ENCODE data around the gene RAD9A. TPM values are rescaled to one million over a fixed set of nuclear protein-coding genes. Genes with fewer than 3 reads are reported as not detected.

RAD9A gene
- total and polyA plus RNA-seq, 9 of the 15 experiments (the other 6 are each of a cell fraction or from before 2014, with no cell fraction given), result 1.4 to 41.2 (median 16.1) TPM

- TF ChIP-seq, protein P1, sequence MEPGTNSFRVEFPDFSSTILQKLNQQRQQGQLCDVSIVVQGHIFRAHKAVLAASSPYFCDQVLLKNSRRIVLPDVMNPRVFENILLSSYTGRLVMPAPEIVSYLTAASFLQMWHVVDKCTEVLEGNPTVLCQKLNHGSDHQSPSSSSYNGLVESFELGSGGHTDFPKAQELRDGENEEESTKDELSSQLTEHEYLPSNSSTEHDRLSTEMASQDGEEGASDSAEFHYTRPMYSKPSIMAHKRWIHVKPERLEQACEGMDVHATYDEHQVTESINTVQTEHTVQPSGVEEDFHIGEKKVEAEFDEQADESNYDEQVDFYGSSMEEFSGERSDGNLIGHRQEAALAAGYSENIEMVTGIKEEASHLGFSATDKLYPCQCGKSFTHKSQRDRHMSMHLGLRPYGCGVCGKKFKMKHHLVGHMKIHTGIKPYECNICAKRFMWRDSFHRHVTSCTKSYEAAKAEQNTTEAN (CRISPR knock-in tag; IDR thresholded peaks at IDR 0.05), result no peak
- no peak for TF ChIP-seq U2AF1 (optimal IDR thresholded peaks at IDR 0.05; ENCODE audit: low read depth, low read length)
- no peak for TF ChIP-seq STAT5B (CRISPR knock-in tag; IDR thresholded peaks at IDR 0.05)
- TF ChIP-seq ZZZ3 (IDR thresholded peaks at IDR 0.05), result no peak
- TF ChIP-seq FOXK1 (CRISPR knock-in tag; IDR thresholded peaks at IDR 0.05; ENCODE audit: borderline replicate concordance), result no peak
- TF ChIP-seq PREB (CRISPR knock-in tag; IDR thresholded peaks at IDR 0.05), result no peak
- peak; percentile 51; the same call in 1 of the 2 replicates for TF ChIP-seq SMAD4 (CRISPR knock-in tag; conservative IDR thresholded peaks at IDR 0.05)
- no peak for TF ChIP-seq HLTF (IDR thresholded peaks at IDR 0.05)
- no peak for TF ChIP-seq ZNF589 (CRISPR knock-in tag; IDR thresholded peaks at IDR 0.05; ENCODE audit: low read depth)
- TF ChIP-seq ZBTB17 (CRISPR knock-in tag; IDR thresholded peaks at IDR 0.05), result no peak
- no peak for TF ChIP-seq GABPB2 (CRISPR knock-in tag; conservative IDR thresholded peaks at IDR 0.05)
- TF ChIP-seq ZNF384 (IDR thresholded peaks at IDR 0.05; ENCODE audit: low read depth, low read length), result 0 out of 2 replicates have a peak, but pooled peaks have one; percentile 31
- no peak for TF ChIP-seq NR2C2 (CRISPR knock-in tag; IDR thresholded peaks at IDR 0.05)
- TF ChIP-seq NR2C2 (tag; IDR thresholded peaks at IDR 0.05), result 0 out of 2 replicates have a peak, but pooled peaks have one; percentile 31
- TF ChIP-seq, protein P2, sequence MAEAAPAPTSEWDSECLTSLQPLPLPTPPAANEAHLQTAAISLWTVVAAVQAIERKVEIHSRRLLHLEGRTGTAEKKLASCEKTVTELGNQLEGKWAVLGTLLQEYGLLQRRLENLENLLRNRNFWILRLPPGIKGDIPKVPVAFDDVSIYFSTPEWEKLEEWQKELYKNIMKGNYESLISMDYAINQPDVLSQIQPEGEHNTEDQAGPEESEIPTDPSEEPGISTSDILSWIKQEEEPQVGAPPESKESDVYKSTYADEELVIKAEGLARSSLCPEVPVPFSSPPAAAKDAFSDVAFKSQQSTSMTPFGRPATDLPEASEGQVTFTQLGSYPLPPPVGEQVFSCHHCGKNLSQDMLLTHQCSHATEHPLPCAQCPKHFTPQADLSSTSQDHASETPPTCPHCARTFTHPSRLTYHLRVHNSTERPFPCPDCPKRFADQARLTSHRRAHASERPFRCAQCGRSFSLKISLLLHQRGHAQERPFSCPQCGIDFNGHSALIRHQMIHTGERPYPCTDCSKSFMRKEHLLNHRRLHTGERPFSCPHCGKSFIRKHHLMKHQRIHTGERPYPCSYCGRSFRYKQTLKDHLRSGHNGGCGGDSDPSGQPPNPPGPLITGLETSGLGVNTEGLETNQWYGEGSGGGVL (CRISPR knock-in tag; IDR thresholded peaks at IDR 0.05), result no peak
- TF ChIP-seq, protein P3, sequence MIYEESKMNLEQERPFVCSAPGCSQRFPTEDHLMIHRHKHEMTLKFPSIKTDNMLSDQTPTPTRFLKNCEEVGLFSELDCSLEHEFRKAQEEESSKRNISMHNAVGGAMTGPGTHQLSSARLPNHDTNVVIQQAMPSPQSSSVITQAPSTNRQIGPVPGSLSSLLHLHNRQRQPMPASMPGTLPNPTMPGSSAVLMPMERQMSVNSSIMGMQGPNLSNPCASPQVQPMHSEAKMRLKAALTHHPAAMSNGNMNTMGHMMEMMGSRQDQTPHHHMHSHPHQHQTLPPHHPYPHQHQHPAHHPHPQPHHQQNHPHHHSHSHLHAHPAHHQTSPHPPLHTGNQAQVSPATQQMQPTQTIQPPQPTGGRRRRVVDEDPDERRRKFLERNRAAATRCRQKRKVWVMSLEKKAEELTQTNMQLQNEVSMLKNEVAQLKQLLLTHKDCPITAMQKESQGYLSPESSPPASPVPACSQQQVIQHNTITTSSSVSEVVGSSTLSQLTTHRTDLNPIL (CRISPR knock-in tag; IDR thresholded peaks at IDR 0.05), result no peak
- TF ChIP-seq, protein P4, sequence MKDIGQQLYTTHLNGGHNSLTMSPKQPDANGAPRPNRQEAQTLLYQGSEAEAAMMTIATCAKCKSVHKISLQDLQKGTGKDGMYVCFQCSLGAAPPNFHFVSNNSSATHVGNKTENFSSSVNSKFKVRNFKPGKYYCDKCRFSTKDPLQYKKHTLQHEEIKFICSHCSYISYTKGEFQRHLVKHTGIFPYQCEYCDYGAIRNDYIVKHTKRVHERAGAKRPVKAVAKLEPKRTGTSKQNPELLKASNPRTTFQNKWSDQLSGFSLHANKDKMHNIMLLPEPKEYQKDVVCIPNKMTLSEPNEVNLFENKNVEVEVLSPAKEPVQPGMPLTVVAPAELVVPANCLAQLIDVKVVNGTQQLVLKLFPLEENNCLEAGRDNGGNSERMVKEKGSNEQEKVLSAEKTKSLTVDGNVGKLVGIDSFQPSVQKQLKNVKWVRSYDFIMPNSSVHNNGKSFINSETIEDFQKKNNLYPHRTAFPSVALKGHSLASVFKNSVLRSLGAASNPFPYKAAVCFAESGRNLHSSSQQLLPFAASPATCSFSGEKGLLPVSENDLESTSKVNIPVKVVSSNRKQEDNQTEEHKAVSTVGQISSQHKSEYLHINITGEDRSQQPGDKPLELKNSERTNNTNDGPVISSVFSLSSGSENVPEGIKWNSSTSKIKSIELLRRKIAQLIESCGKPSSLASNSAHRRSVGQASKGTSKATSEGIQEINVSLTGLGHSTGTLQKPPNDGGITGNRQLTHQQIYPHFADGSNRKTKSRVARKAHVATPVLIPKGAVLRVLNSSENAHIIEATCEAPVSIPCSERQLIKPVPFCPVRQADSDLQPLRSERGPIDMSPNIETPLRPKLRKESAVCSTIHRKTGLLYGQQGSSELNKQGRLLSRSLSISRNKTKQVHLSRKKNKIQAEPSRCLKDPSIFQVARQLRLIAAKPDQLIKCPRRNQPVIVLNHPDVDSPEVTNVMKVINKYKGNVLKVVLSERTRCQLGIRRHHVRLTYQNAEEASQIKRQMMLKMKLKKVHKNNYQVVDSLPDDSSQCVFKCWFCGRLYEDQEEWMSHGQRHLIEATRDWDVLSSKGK (CRISPR knock-in tag; IDR thresholded peaks at IDR 0.05), result no peak
Observed at GRCh38 chr11:67356864-67357561, 34.8 kb upstream of the RAD9A start (continued).
